Measurements from ENCODE around the gene CLSTN2. TPM values are rescaled to one million over a fixed set of nuclear protein-coding genes. Genes with fewer than 3 reads are reported as not detected.

Gene CLSTN2
- total and polyA plus RNA-seq, 2 of the 4 experiments (the other 2 are of a cell fraction), result under 0.01 to 0.07 TPM

- H3K14ac ChIP-seq (replicated peaks; ENCODE audit: low read depth, low read length), result no peak overlapping the region
- no peak for TF ChIP-seq CTCF (conservative IDR thresholded peaks at IDR 0.05; ENCODE audit: low read depth, low read length)
- no CpG with 5 or more reads among the region's 5 CpGs for WGBS, 2 experiments (ENCODE audit: extremely low coverage in 2 of 2, insufficient read length in 1 of 2)
- DNase-seq, result no peak
- no peak overlapping the region for H3K4ac ChIP-seq (ENCODE audit: low read depth, low read length)
- in situ Hi-C loops (cut with MboI; ENCODE audit: low sequenced_read_pairs) (no loop called here), dilution Hi-C loops (cut with HindIII; ENCODE audit: low sequenced_read_pairs, unreplicated experiment) (no loop called here), intact Hi-C loops (cut with micrococcal nuclease) (no loop called here)
- no peak overlapping the region for H2BK120ac ChIP-seq (ENCODE audit: low read depth, low read length)
- no peak overlapping the region for H3K4me2 ChIP-seq (ENCODE audit: low read depth, low read length)
- ATAC-seq (ENCODE audit: low read depth), result no peak
- H4K8ac ChIP-seq (ENCODE audit: low read depth in 2 of 2, low read length in 2 of 2), result no peak overlapping the region
- H2AFZ ChIP-seq (replicated peaks; ENCODE audit: low read length, poor library complexity), result no peak overlapping the region
- H4K20me1 ChIP-seq (ENCODE audit: insufficient read depth, low read length), result no peaks in the 10 kb centered on the region
- H3K23ac ChIP-seq (ENCODE audit: low read depth, low read length), result no peak overlapping the region
- no peak overlapping the region for H2BK20ac ChIP-seq (ENCODE audit: low read depth, low read length)
- no peak overlapping the region for H3K4me3 ChIP-seq (ENCODE audit: insufficient read depth, low read depth, low read length)
- BruUV-seq (replicated peaks), result no TSS peak
- no peak overlapping the region for H2BK15ac ChIP-seq (ENCODE audit: low read depth, low read length)
- H2BK5ac ChIP-seq (ENCODE audit: low read depth, low read length, poor library complexity, severe bottlenecking), result no peak overlapping the region
- CTCF ChIA-PET, result no interaction called here
- H4K5ac ChIP-seq (ENCODE audit: low read depth, low read length), result no peak overlapping the region
- no peak overlapping the region for H3K56ac ChIP-seq (ENCODE audit: extremely low read depth, insufficient read depth, low read length)
- no peaks in the 10 kb centered on the region for H3K4me1 ChIP-seq (ENCODE audit: control insufficient read depth, insufficient read depth, low read length)
- H3K18ac ChIP-seq (ENCODE audit: low read depth, low read length), result no peak overlapping the region
- no peaks in the 10 kb centered on the region for H3K9me1 ChIP-seq (ENCODE audit: insufficient read depth, low read length)
- no peaks in the 10 kb centered on the region for H3K27me3 ChIP-seq (ENCODE audit: control insufficient read depth, insufficient read depth, low read length)
- no peaks in the 10 kb centered on the region for H3K9me3 ChIP-seq (ENCODE audit: control insufficient read depth, insufficient read depth, low read length)
- no peak overlapping the region for H2AK5ac ChIP-seq (ENCODE audit: low read depth, low read length)
- H4K91ac ChIP-seq (ENCODE audit: insufficient read depth, low read depth, low read length), result no peak overlapping the region
- H3K27ac ChIP-seq (ENCODE audit: insufficient read depth, low read length), result no peak overlapping the region
- no peak overlapping the region for H3K9ac ChIP-seq (ENCODE audit: low read depth, low read length)
- H3K79me1 ChIP-seq (ENCODE audit: low read depth in 1 of 2, low read length in 2 of 2), result no peaks in the 10 kb centered on the region
- H2AK9ac ChIP-seq (replicated peaks; ENCODE audit: low read depth, low read length, poor library complexity), result no peak overlapping the region
- POLR2A ChIA-PET (ENCODE audit: unreplicated experiment), result no interaction called here
- H3K36me3 ChIP-seq (ENCODE audit: control insufficient read depth, insufficient read depth, low read length), result no peaks in the 10 kb centered on the region
These were observed 406.2 kb downstream of the CLSTN2 start for GRCh38 chr3:140341203-140341602.

All from IMR-90 (cell line).